Measurements from ENCODE around the gene SP3. TPM values are rescaled to one million over a fixed set of nuclear protein-coding genes. Genes with fewer than 3 reads are reported as not detected.

The SP3 gene
- total RNA-seq, result 10 to 100 TPM; 41.0 to 42.8 TPM

DNA sequence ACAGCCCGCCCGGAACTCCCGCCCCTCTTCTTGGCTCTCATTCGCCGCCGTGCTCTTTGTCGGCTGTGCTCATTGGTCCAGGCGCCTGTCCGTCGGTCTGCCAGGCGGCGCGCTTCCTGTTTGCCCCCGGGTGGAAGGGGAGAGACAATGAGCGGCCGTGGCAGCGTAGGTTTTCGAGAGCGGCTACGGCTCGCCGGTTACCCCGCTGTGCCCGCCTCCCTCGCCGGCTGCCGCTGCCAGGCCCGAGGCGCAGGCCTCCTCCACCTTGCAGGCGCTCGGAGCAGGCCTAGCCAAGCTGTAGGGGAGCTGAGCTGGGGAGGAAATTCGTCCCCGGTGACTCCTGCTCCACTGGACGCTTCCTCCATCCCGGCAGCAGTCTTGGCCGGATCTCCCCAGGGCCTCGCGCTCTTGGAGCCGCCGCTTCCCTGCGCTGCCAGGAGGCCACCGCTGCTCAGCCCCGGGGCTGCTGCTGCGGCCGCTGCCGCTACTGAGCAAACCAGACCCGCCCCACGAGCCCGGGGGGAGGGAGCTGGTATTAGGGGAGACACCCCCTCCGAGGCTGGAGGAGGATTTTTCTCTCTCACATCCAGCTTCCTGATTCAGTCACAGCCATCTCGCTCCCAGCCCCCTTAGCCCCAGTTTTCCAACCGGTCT lies at the start of gene SP3:
SP3 (minus strand) TSS at position 2 of the 654 bp plus-strand sequence. CDS start 202 bp downstream, outside the sequence.
- Histone ChIP-seq H3K4me3 (peak within 1 kb of the TSS; percentile 97 to 99), H3K27ac (peak within 1 kb of the TSS; percentile 92 to 100 (median 100)), H3K4me1 (peaks cover 31% of the 10 kb centered on the region), H3K36me3 (replicated peaks in 1 of 2; ENCODE audit: insufficient read depth in 1 of 2, low read depth in 2 of 2) (no peaks in the 10 kb centered on the region), H3K27me3 (no peaks in the 10 kb centered on the region), H3K9me3 (no peaks in the 10 kb centered on the region)
- TF ChIP-seq POLR2A (IDR thresholded peaks at IDR 0.05), result peak; percentile 89 to 94 (median 92)
- TF ChIP-seq, protein P1, sequence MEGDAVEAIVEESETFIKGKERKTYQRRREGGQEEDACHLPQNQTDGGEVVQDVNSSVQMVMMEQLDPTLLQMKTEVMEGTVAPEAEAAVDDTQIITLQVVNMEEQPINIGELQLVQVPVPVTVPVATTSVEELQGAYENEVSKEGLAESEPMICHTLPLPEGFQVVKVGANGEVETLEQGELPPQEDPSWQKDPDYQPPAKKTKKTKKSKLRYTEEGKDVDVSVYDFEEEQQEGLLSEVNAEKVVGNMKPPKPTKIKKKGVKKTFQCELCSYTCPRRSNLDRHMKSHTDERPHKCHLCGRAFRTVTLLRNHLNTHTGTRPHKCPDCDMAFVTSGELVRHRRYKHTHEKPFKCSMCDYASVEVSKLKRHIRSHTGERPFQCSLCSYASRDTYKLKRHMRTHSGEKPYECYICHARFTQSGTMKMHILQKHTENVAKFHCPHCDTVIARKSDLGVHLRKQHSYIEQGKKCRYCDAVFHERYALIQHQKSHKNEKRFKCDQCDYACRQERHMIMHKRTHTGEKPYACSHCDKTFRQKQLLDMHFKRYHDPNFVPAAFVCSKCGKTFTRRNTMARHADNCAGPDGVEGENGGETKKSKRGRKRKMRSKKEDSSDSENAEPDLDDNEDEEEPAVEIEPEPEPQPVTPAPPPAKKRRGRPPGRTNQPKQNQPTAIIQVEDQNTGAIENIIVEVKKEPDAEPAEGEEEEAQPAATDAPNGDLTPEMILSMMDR (IDR thresholded peaks at IDR 0.05), result peak in 2 of 7 experiments; percentile 23 to 29
- ATAC-seq (peak; percentile 83), DNase-seq (peak; percentile 97 to 98 (median 98))
- intact Hi-C loops (cut with DNase I), result no loop called here
- 0% methylated on average over 12 to 46 of the region's 52 CpGs for WGBS, 2 donors

GRCh38 chr2:174014699-174015070 lies 49.5 kb upstream of the SP3 start:
- Histone ChIP-seq H3K4me1 (peaks cover 5% of the 10 kb centered on the region), H3K4me3 (no peak overlapping the region), H3K27ac (peak overlapping the region in 2 of 4 donors; percentile 5 to 74), H3K9me3 (no peaks in the 10 kb centered on the region), H3K36me3 (replicated peaks in 1 of 2; ENCODE audit: insufficient read depth in 1 of 2, low read depth in 2 of 2) (no peaks in the 10 kb centered on the region), H3K27me3 (no peaks in the 10 kb centered on the region)
- no peak for ATAC-seq
- no peak for TF ChIP-seq POLR2A (IDR thresholded peaks at IDR 0.05)
- TF ChIP-seq, protein P1 (IDR thresholded peaks at IDR 0.05), result no peak
- intact Hi-C loops (cut with DNase I), result no loop called here
- 83 to 87% methylated on average over 2 of the region's 2 CpGs for WGBS, 2 donors
- no peak for DNase-seq

DNA sequence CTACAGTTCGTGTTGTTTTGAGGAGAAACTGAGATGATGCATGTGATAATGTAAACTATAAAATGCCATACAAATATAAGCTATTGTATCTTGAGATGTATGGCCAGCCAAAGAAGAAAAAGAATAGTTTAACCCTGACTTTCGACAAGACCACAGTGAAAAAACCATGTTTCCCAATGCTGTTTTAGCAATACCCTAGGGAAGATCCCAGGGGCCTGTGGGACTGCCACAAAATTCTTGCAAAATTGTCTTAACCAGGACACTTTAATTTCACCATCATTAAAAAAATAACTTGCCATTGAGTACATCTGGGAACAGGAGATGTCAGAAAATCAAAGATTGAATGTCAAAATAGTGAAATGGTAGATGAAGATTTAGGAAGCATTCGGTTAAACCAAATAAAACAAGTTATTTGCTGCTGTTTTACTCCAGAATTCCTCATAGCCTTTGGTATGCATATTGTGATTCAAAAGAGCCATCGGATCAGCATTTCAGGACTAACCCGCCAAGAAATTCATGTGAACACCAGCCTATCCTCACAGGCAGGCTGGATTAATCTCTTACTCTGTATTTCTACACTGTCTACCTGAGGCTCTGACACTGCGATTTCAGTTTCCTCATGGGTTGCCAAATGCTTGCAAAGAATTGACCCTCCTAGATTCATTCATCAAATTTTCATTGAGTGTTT lies 49.0 kb upstream of the SP3 start:
- Histone ChIP-seq H3K27me3 (no peaks in the 10 kb centered on the region), H3K4me3 (no peak overlapping the region), H3K9me3 (no peaks in the 10 kb centered on the region), H3K36me3 (replicated peaks in 1 of 2; ENCODE audit: insufficient read depth in 1 of 2, low read depth in 2 of 2) (no peaks in the 10 kb centered on the region), H3K27ac (peak overlapping the region in 2 of 4 donors; percentile 74 to 80), H3K4me1 (peaks cover 5% of the 10 kb centered on the region)
- intact Hi-C loops (cut with DNase I), result no loop called here
- WGBS, 2 donors, result 79 to 83% methylated on average over 6 of the region's 6 CpGs
- ATAC-seq, result no peak
- no peak for TF ChIP-seq POLR2A (IDR thresholded peaks at IDR 0.05)
- TF ChIP-seq, protein P1 (IDR thresholded peaks at IDR 0.05), result no peak
- no peak for DNase-seq

- no peak overlapping the region for H3K4me3 ChIP-seq
- peak overlapping the region; percentile 1 to 80 (median 67) for H3K27ac ChIP-seq
- peak; percentile 59 for ATAC-seq
- peak in 2 of 3 donors; percentile 4 to 34 for TF ChIP-seq POLR2A (IDR thresholded peaks at IDR 0.05)
- TF ChIP-seq, protein P1 (IDR thresholded peaks at IDR 0.05), result no peak
- DNase-seq, result peak in 1 of 4 donors; percentile 17
- no peaks in the 10 kb centered on the region for H3K9me3 ChIP-seq
- peaks cover 5% of the 10 kb centered on the region for H3K4me1 ChIP-seq
- WGBS, 2 donors, result 51 to 62% methylated on average over 17 of the region's 17 CpGs
- H3K36me3 ChIP-seq (replicated peaks in 1 of 2; ENCODE audit: insufficient read depth in 1 of 2, low read depth in 2 of 2), result no peaks in the 10 kb centered on the region
- H3K27me3 ChIP-seq, result no peaks in the 10 kb centered on the region
- intact Hi-C loops (cut with DNase I), result no loop called here
Observed at GRCh38 chr2:174013315-174013751, 48.2 kb upstream of the SP3 start.

Data from body of pancreas (tissue), 4 donors.